HepG2 (cell line): ENCODE results near the gene HNRNPUL1. TPM values are rescaled to one million over a fixed set of nuclear protein-coding genes. Genes with fewer than 3 reads are reported as not detected.

Experiments used
- ATAC-seq: fragments of 200-7000 bp; cut with Tn5 transposase; 3 replicates; pipeline ENCODE4 v1.9.1; 2020; ENCODE audit warnings: mild to moderate bottlenecking, moderate library complexity
- BruUV-seq: library from RNA; stranded (reverse); fragments of 400-500 nt; replicated peaks from 2 replicates; lab custom pipeline; 2021; lab: Mats Ljungman, UMichigan
- CTCF ChIA-PET: fragments of 300-600 bp; formaldehyde crosslinking; extraction: SDS; loops from one replicate; lab custom pipeline; 2021; ENCODE audit warnings: low total read pairs, inconsistent platforms, low intra/inter-chr PET ratio; lab: Yijun Ruan, JAX
- POLR2A ChIA-PET: fragments of 350-600 bp; sonication (Branson Sonifier 250); formaldehyde crosslinking; loops from one replicate; lab custom pipeline; 2020; ENCODE audit warnings: antibody characterized with exemption, inconsistent platforms; lab: Yijun Ruan, JAX
- DNase-seq: peaks from one replicate; pipeline ENCODE4 v3.0.0-alpha.2; 2015; ENCODE audit warnings: low spot score
- FAIRE-seq: peaks from 3 replicates; lab custom pipeline; 2011; peaks lifted over from hg19 to GRCh38; lab: Jason Lieb, UNC
- H2AFZ ChIP-seq: one replicate; pipeline ENCODE4 v1.6.1; 2011; ENCODE audit warnings: low read length, inconsistent platforms
- H3K27ac ChIP-seq: fragments of 300-600 bp; 3 replicates; pipeline ENCODE4 v1.8.0; 2011; ENCODE audit warnings: mixed run types, mild to moderate bottlenecking, mixed read lengths, low read length, inconsistent platforms; ENCODE audit not compliant: insufficient read depth; ENCODE audit errors: extremely low read length
- H3K27me3 ChIP-seq, 2 experiments: fragments of 200-600 bp in 1 of 2; 2 replicates in 1 of 2; 3 replicates in 1 of 2; pipeline versions ENCODE4 v1.6.0 to v1.8.0; 2011; ENCODE audit warnings: low read length in 2 of 2, mild to moderate bottlenecking in 2 of 2, moderate library complexity in 2 of 2, inconsistent platforms in 1 of 2; ENCODE audit not compliant: insufficient read depth in 2 of 2, control insufficient read depth in 1 of 2
- H3K36me3 ChIP-seq, 2 experiments: fragments of 200-600 bp in 1 of 2; replicated peaks in 1 of 2; 2 replicates in 1 of 2; 3 replicates in 1 of 2; pipeline versions ENCODE4 v1.5.1 to v1.8.0; 2011; ENCODE audit warnings: low read length in 2 of 2, inconsistent platforms in 1 of 2; ENCODE audit not compliant: insufficient read depth in 2 of 2, control insufficient read depth in 1 of 2
- H3K4me1 ChIP-seq: 2 replicates; pipeline ENCODE4 v1.5.1; 2012; ENCODE audit warnings: low read length, inconsistent platforms; ENCODE audit not compliant: insufficient read depth
- H3K4me2 ChIP-seq: 2 replicates; pipeline ENCODE4 v1.6.0; 2011; ENCODE audit warnings: low read depth, low read length, inconsistent platforms
- H3K4me3 ChIP-seq, 3 experiments: fragments of 200-600 bp in 1 of 3; sonication (generic), shearing (Covaris generic) in 1 of 3; replicated peaks in 1 of 3; 2 replicates each; pipeline ENCODE4 v1.5.1; 2011 to 2016; ENCODE audit warnings: low read length in 3 of 3, inconsistent platforms in 2 of 3, low read depth in 2 of 3, mild to moderate bottlenecking in 2 of 3, control low read depth in 1 of 3, mixed read lengths in 1 of 3; ENCODE audit not compliant: insufficient read depth in 1 of 3
- H3K79me2 ChIP-seq: one replicate; pipeline ENCODE4 v1.6.1; 2011; ENCODE audit warnings: low read length, inconsistent platforms; ENCODE audit not compliant: insufficient read depth
- H3K9ac ChIP-seq: 2 replicates; pipeline ENCODE4 v1.6.0; 2011; ENCODE audit warnings: mild to moderate bottlenecking, low read depth, low read length, inconsistent platforms; ENCODE audit not compliant: insufficient read depth
- H3K9me3 ChIP-seq: 2 replicates; pipeline ENCODE4 v1.5.1; 2012; ENCODE audit warnings: mild to moderate bottlenecking, low read length
- H4K20me1 ChIP-seq: 2 replicates; pipeline ENCODE4 v1.6.0; 2011; ENCODE audit warnings: inconsistent platforms, mild to moderate bottlenecking, low read length, moderate library complexity; ENCODE audit not compliant: insufficient read depth
- ASH2L ChIP-seq: fragments of 300-600, 200-600 bp; sonication (generic); IDR thresholded peaks from 2 replicates; pipeline ENCODE4 v1.7.0; 2017; ENCODE audit warnings: low read depth, mild to moderate bottlenecking, moderate library complexity, mixed read lengths, low read length; ENCODE audit not compliant: insufficient read length
- JUN ChIP-seq: sonication (generic); formaldehyde crosslinking; IDR thresholded peaks from 2 replicates; pipeline ENCODE4 v1.4.0; 2020; ENCODE audit warnings: mild to moderate bottlenecking, missing genetic modification reagents
- KDM2A ChIP-seq: sonication (generic); formaldehyde crosslinking; IDR thresholded peaks from 2 replicates; pipeline ENCODE4 v1.4.0; 2020; ENCODE audit warnings: low read depth, missing genetic modification reagents, borderline replicate concordance
- NFKBIZ ChIP-seq: IDR thresholded peaks from 2 replicates; pipeline ENCODE4 v1.6.1; 2018; ENCODE audit warnings: missing genetic modification reagents, missing compliant biosample characterization
- SP4 ChIP-seq: sonication (generic); formaldehyde crosslinking; IDR thresholded peaks from 2 replicates; pipeline ENCODE4 v1.8.1; 2023; ENCODE audit warnings: mild to moderate bottlenecking, missing genetic modification reagents
- ZC3H13 ChIP-seq: sonication (generic); formaldehyde crosslinking; IDR thresholded peaks from 2 replicates; pipeline ENCODE4 v1.8.1; 2023; ENCODE audit warnings: mild to moderate bottlenecking, missing genetic modification reagents, moderate library complexity
- ZMAT3 ChIP-seq: sonication (generic); formaldehyde crosslinking; conservative IDR thresholded peaks from 2 replicates; pipeline ENCODE4 v1.7.0; 2021; ENCODE audit warnings: missing genetic modification reagents
- ZNF326 ChIP-seq: sonication (generic); formaldehyde crosslinking; IDR thresholded peaks from 2 replicates; pipeline ENCODE4 v1.4.0; 2020; ENCODE audit warnings: missing genetic modification reagents, borderline replicate concordance
- ZNF552 ChIP-seq: sonication (generic); formaldehyde crosslinking; IDR thresholded peaks from 2 replicates; pipeline ENCODE4 v1.9.0; 2022; ENCODE audit warnings: missing genetic modification reagents, mild to moderate bottlenecking, borderline replicate concordance
- ZNF570 ChIP-seq: sonication (generic); formaldehyde crosslinking; IDR thresholded peaks from 2 replicates; pipeline ENCODE4 v1.4.0; 2020; ENCODE audit warnings: mild to moderate bottlenecking, missing genetic modification reagents, borderline replicate concordance
- ZNF660 ChIP-seq: sonication (generic); formaldehyde crosslinking; IDR thresholded peaks from 2 replicates; pipeline ENCODE4 v1.5.1; 2020; ENCODE audit warnings: mild to moderate bottlenecking, low read depth, missing genetic modification reagents, borderline replicate concordance
- WGBS: methylation state at CpG from one replicate; pipeline ENCODE4 v1.1.6; 2017; ENCODE audit warnings: low lambda C conversion rate; 5-methylcytosine and 5-hydroxymethylcytosine counted together
- in situ Hi-C: cut with HindIII; loops from 2 replicates; pipeline ENCODE4 v1.10.0; 2017; ENCODE audit warnings: low pct_unique_long_range_greater_than_20kb; ENCODE audit not compliant: extremely low pct_ligation_motif_present
- intact Hi-C: fragments of 100-400 bp; cut with micrococcal nuclease; formaldehyde crosslinking; loops from one replicate; pipeline ENCODE4 v1.10.0; 2022; ENCODE audit not compliant: unreplicated experiment
- polyA plus RNA-seq, 8 experiments: library from polyadenylated mRNA; depleted of rRNA in 3 of 8; stranded (reverse) in 7 of 8; unstranded in 1 of 8; fragments of >200 nt; fragmentation: Illumina TruSeq in 4 of 8; extraction: Trizol in 4 of 8; gene quantifications; 2 replicates each; pipeline versions ENCODE4 v1.2.1 to v1.2.3, GENCODE V29; 2011 to 2016; ENCODE audit warnings: low read depth in 4 of 8, missing spikeins in 1 of 8, mixed read lengths in 1 of 8; ENCODE audit not compliant: insufficient read depth in 1 of 8
- total RNA-seq, 5 experiments: library from RNA; depleted of rRNA; stranded (reverse); fragments of >200 nt; fragmentation: Illumina TruSeq; extraction: Trizol; gene quantifications; 2 replicates each; pipeline ENCODE4 v1.2.3, GENCODE V29; 2016; ENCODE audit warnings: low read depth in 1 of 5
- TF ChIP-seq, protein P1 (sequence below): sonication (generic); formaldehyde crosslinking; IDR thresholded peaks from 2 replicates; pipeline ENCODE4 v1.8.1; 2023; ENCODE audit warnings: mild to moderate bottlenecking, inconsistent platforms, moderate library complexity, missing genetic modification reagents, borderline replicate concordance
- TF ChIP-seq, protein P2 (sequence below): sonication (generic); formaldehyde crosslinking; IDR thresholded peaks from 2 replicates; pipeline ENCODE4 v1.5.1; 2020; ENCODE audit warnings: mild to moderate bottlenecking, missing genetic modification reagents, moderate library complexity
- TF ChIP-seq, protein P3 (sequence below): sonication (generic); formaldehyde crosslinking; IDR thresholded peaks from 2 replicates; pipeline ENCODE4 v1.4.0; 2020; ENCODE audit warnings: mild to moderate bottlenecking, missing genetic modification reagents

The HNRNPUL1 gene
- total and polyA plus RNA-seq, 2 of the 13 experiments (the other 11 are each of a cell fraction or from before 2014, with no cell fraction given), result 30.9 to 81.7 TPM

DNA sequence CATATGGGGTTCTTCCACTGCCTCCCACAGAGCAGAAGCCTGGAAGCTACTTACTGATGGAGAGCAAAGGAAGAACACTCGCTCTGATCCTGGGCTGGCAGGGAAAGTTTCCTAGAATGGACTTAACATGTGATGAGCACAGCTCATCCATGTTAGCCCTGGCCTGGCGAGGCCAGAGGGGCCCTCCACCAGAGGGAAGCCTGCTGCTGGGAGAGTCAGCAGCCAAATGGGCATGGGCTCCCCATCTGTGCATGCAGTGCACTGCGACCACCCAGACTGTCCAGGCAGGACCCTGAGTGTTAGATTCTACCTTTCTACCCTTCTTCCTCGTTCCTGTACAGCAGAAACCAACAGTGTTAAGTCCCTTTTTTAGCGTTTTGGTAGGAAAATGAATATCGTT lies 8.9 kb downstream of the HNRNPUL1 start (continued):
- TF ChIP-seq, protein P1, sequence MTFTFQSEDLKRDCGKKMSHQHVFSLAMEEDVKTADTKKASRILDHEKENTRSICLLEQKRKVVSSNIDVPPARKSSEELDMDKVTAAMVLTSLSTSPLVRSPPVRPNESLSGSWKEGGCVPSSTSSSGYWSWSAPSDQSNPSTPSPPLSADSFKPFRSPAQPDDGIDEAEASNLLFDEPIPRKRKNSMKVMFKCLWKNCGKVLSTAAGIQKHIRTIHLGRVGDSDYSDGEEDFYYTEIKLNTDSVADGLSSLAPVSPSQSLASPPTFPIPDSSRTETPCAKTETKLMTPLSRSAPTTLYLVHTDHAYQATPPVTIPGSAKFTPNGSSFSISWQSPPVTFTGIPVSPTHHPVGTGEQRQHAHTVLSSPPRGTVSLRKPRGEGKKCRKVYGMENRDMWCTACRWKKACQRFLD (CRISPR knock-in tag), result no peak
- TF ChIP-seq KDM2A (no peak), ASH2L (no peak), ZC3H13 (CRISPR knock-in tag) (no peak), SP4 (CRISPR knock-in tag) (no peak), NFKBIZ (CRISPR knock-in tag) (no peak), ZNF660 (CRISPR knock-in tag) (no peak), ZNF552 (CRISPR knock-in tag) (no peak), ZNF570 (CRISPR knock-in tag) (no peak)
- TF ChIP-seq, protein P2, sequence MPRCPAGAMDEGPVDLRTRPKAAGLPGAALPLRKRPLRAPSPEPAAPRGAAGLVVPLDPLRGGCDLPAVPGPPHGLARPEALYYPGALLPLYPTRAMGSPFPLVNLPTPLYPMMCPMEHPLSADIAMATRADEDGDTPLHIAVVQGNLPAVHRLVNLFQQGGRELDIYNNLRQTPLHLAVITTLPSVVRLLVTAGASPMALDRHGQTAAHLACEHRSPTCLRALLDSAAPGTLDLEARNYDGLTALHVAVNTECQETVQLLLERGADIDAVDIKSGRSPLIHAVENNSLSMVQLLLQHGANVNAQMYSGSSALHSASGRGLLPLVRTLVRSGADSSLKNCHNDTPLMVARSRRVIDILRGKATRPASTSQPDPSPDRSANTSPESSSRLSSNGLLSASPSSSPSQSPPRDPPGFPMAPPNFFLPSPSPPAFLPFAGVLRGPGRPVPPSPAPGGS, result no peak

DNA sequence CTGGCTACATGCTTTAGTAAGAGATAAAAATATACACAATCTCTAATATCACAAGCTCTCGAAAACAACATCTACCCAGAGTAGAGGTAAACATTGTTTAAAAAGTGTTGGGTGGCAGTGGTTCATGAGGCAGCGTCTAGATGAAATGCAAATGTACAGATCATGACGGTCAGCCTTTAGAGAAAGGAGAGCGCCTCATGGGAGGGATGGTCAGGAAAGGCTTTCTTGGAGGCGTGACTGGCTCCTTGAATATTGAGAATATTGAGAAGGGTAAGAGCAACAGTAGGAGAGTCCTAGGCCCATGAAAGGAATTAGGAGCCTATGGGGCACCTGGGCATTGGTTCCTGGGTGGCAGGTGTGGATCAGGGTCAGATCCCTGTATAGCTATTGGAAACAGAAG lies 10.6 kb downstream of the HNRNPUL1 start:
- Histone ChIP-seq H3K4me1 (no peaks in the 10 kb centered on the region), H3K36me3 (peaks cover 57 to 93% of the 10 kb centered on the region in 2 experiments), H3K27me3 (no peaks in the 10 kb centered on the region), H3K27ac (no peak overlapping the region), H3K4me3 (no peak overlapping the region), H3K9ac (no peak overlapping the region), H3K79me2 (no peaks in the 10 kb centered on the region), H4K20me1 (no peaks in the 10 kb centered on the region), H2AFZ (no peak overlapping the region), H3K9me3 (no peaks in the 10 kb centered on the region)
- no TSS peak for BruUV-seq
- POLR2A ChIA-PET, result no interaction called here
- CTCF ChIA-PET, result no interaction called here
- in situ Hi-C loops, result no loop called here
- intact Hi-C loops, result no loop called here
- 98% methylated on average over 5 of the region's 5 CpGs for WGBS
- ATAC-seq, result no peak
- TF ChIP-seq JUN (CRISPR knock-in tag), result no peak
- no peak for TF ChIP-seq ZMAT3
- TF ChIP-seq, protein P3, sequence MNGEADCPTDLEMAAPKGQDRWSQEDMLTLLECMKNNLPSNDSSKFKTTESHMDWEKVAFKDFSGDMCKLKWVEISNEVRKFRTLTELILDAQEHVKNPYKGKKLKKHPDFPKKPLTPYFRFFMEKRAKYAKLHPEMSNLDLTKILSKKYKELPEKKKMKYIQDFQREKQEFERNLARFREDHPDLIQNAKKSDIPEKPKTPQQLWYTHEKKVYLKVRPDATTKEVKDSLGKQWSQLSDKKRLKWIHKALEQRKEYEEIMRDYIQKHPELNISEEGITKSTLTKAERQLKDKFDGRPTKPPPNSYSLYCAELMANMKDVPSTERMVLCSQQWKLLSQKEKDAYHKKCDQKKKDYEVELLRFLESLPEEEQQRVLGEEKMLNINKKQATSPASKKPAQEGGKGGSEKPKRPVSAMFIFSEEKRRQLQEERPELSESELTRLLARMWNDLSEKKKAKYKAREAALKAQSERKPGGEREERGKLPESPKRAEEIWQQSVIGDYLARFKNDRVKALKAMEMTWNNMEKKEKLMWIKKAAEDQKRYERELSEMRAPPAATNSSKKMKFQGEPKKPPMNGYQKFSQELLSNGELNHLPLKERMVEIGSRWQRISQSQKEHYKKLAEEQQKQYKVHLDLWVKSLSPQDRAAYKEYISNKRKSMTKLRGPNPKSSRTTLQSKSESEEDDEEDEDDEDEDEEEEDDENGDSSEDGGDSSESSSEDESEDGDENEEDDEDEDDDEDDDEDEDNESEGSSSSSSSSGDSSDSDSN (CRISPR knock-in tag), result no peak
- TF ChIP-seq ZNF326, result no peak
- TF ChIP-seq, all 625 proteins: peak for 0
- FAIRE-seq, result no peak
- no peak for DNase-seq
- no peak overlapping the region for H3K4me2 ChIP-seq
